ENCODE results near the gene DCAF16.
"Not testable (repeated sequence)": the region's sequence is repeated elsewhere in the genome, so short reads cannot be mapped to it uniquely, and the experiment has no call there.

Gene DCAF16

GRCh38 chr4:17810260-17811077, at the start of gene DCAF16, which contains the start of gene NCAPG:
DCAF16 (minus strand) TSS chr4:17810757; CDS start chr4:17804141, 6,616 bp downstream.
NCAPG (plus strand) TSS chr4:17810979; CDS start chr4:17811078, 99 bp downstream.
- peak; percentile 98 for DNase-seq

- no peak for DNase-seq
Observed at GRCh38 chr4:17859793-17860406, 49.3 kb upstream of the DCAF16 start.

GRCh38 chr4:17854036-17854435, 43.5 kb upstream of the DCAF16 start:
- no peak for DNase-seq

- DNase-seq = no peak
Observed at GRCh38 chr4:17851959-17852358, 41.4 kb upstream of the DCAF16 start.

GRCh38 chr4:17850295-17850694, 39.7 kb upstream of the DCAF16 start:
- DNase-seq = not testable (repeated sequence)

GRCh38 chr4:17846266-17846665, 35.7 kb upstream of the DCAF16 start:
- peak; percentile 28 for DNase-seq

- DNase-seq = no peak
Observed at GRCh38 chr4:17823871-17824669, 13.5 kb upstream of the DCAF16 start.

- peak; percentile 22 for DNase-seq
Observed at GRCh38 chr4:17817027-17817426, 6.5 kb upstream of the DCAF16 start.

- no peak for DNase-seq
Observed at GRCh38 chr4:17816142-17816541, 5.6 kb upstream of the DCAF16 start.

GRCh38 chr4:17814140-17814539, 3.6 kb upstream of the DCAF16 start:
- no peak for DNase-seq

GRCh38 chr4:17812801-17813200, 2.2 kb upstream of the DCAF16 start:
- DNase-seq = no peak

- no peak for DNase-seq
Observed at GRCh38 chr4:17812125-17812524, 1.6 kb upstream of the DCAF16 start.

GRCh38 chr4:17811078-17811603, 584 bp upstream of the DCAF16 start:
- no peak for DNase-seq

- no peak for DNase-seq
Observed at GRCh38 chr4:17809667-17810066, 890 bp downstream of the DCAF16 start.

- DNase-seq = no peak
Observed at GRCh38 chr4:17807446-17807845, 3.1 kb downstream of the DCAF16 start.

- DNase-seq = no peak
Observed at GRCh38 chr4:17805580-17806155, 4.9 kb downstream of the DCAF16 start.

- no peak for DNase-seq
Observed at GRCh38 chr4:17797808-17798207, 12.7 kb downstream of the DCAF16 start.

- no peak for DNase-seq
Observed at GRCh38 chr4:17794730-17795129, 15.8 kb downstream of the DCAF16 start.

- no peak for DNase-seq
Observed at GRCh38 chr4:17788956-17789355, 21.6 kb downstream of the DCAF16 start.

GRCh38 chr4:17787315-17787714, 23.2 kb downstream of the DCAF16 start:
- DNase-seq = no peak

GRCh38 chr4:17786567-17786966, 24.0 kb downstream of the DCAF16 start:
- no peak for DNase-seq

GRCh38 chr4:17785858-17786257, 24.7 kb downstream of the DCAF16 start:
- DNase-seq = no peak
